Activated T-cell treated with anti-CD3 and anti-CD28 coated beads for 1 hour (primary cell): ENCODE measurements around the gene AMOTL1.
"Not testable (repeated sequence)": the region's sequence is repeated elsewhere in the genome, so short reads cannot be mapped to it uniquely, and the experiment has no call there.

Experiments
- DNase-seq: peaks from one replicate; pipeline ENCODE4 v3.0.0-alpha.2; 2020; ENCODE audit warnings: low read depth

The AMOTL1 gene

DNA sequence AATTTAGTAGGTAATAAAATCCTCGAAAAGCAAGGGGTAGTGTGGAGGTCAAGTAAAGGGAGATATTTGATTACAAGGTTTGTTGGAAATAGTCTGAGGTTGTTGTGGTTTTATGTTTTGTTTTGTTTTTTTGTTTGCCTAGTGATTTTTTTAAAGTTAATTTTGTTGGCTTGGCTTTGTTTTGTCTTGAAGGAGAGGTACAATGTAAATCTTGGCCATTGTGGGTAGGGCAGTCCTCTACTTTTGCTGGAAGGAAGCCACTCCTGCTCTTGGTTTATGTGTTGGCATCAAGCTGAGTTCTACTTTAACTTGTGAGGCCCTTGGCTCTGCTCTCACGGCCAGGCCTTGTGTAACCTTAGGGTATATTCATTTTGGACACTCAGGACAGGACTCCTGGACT, 3.2 kb downstream of the AMOTL1 start:
- no peak for DNase-seq

DNA sequence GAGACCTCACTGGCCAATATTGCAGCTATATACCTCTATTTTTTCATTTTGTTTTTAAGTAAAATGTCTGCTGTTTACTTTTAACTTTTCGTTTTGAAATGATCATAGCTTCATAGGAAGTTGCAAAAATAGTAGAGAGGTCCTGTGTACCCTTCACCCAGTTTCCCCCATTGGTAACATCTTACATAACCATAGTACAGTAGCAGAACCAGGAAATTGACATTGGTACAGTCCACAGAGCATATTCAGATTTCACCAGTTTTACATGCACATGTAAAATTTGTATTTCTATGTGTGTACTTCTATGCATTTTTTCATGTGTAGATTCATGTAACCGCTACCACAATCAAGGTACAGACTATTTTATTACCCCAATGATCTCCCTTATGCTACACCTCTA, 3.8 kb downstream of the AMOTL1 start:
- DNase-seq: no peak

- DNase-seq: no peak
These were observed 5.7 kb downstream of the AMOTL1 start for GRCh38 chr11:94773842-94774241.

DNA sequence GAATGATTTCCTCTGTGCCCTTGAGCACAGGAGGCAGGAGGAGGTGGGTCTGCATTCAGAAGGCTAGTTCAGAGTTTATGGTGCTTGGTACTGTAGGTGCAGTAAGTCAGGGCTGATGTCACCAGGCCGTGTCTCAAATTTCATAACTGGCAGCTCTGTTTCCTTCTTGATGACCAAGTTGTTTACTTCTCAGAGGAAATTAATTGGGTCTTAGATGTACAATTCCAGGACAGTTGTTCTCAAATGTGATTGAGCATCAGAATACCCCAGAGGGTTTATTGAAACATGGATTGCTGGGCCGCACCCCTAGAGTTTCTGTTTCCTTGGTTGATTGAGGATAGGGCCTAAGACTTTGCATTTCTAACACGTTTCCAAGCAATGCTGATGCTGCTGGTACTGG, 6.2 kb downstream of the AMOTL1 start:
- DNase-seq: no peak

GRCh38 chr11:94775567-94776327, 7.6 kb downstream of the AMOTL1 start:
- no peak for DNase-seq

GRCh38 chr11:94776351-94777321, 8.5 kb downstream of the AMOTL1 start:
- DNase-seq: no peak

DNA sequence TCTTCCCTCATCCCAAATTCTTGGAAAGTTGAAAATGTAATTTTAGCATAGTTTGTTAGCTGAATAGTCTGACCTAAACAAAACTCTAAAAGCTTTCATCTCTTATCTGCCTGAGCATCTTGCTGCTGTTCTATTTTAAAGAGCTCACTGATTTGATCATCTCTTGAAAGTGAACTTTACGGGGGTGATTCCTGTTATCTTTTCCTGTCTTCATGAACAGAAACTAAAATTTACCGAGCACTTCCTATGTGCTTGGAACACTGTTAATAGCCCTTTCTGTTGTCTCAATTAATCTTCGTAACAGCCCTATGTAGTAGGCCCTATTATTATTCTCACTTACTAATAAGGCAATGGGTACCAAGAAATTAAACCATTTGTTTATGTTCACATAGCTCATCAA, 12.3 kb downstream of the AMOTL1 start:
- no peak for DNase-seq

DNA sequence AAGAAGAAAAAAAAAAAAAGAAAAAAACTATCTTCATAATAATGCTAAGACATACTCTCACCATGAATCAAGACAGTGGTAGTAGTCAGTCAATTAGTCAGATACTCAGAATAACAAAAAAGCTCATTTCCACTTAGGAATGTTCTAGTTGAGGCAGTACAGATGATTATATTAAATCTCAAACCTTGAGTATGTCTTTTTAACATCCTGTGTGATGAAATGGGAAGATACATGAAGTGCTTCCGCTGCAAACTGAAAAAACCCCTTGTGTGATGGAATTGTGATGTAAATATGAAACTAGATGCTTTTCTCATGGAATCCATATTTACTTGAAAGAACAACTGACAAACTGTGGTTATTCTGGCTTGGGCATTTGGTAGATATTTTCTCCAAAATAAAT, 13.7 kb downstream of the AMOTL1 start:
- no peak for DNase-seq

DNA sequence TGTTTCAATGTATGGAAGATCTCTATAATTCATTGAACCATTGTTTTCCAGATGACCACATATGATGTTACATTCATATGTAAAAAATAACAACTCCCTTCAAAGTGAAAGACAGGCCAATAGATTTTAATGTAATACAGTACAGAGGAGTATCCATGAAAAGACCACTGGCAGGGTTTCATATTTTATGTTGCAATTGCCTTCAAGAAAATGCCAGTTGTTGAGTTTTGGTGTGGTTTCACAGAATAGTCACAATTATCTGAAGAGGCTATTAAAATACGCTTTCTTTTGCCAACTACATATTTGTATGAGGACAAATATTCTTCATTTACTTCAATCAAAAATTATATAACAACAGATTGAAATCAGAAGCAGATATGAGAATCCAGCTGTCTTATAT, 14.3 kb downstream of the AMOTL1 start:
- no peak for DNase-seq

- no peak for DNase-seq
These were observed 16.7 kb downstream of the AMOTL1 start for GRCh38 chr11:94784884-94785283.

GRCh38 chr11:94785509-94785908, 17.4 kb downstream of the AMOTL1 start:
- no peak for DNase-seq

- DNase-seq: no peak
These were observed 18.3 kb downstream of the AMOTL1 start for GRCh38 chr11:94786264-94787126.

- DNase-seq: no peak
These were observed 19.6 kb downstream of the AMOTL1 start for GRCh38 chr11:94787801-94788200.

DNA sequence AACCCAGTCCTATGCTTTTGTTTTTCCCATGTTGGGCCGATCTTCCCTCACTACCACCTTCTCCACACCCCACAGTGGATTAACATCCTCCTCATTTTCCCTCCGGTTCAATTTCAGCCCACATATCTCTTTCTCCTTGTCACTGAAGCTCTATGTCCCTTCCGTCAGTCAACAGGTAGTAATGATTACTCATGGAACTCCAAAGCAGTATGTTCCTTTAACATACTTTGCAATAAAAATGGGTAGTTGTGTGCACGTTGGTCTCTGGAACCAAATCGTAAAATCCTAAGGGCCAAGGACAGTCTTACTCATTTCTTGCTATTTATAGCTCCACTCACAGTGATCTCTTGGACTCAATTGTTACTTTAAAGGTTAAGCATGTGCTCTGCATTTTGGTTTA, 20.2 kb downstream of the AMOTL1 start:
- DNase-seq: no peak

DNA sequence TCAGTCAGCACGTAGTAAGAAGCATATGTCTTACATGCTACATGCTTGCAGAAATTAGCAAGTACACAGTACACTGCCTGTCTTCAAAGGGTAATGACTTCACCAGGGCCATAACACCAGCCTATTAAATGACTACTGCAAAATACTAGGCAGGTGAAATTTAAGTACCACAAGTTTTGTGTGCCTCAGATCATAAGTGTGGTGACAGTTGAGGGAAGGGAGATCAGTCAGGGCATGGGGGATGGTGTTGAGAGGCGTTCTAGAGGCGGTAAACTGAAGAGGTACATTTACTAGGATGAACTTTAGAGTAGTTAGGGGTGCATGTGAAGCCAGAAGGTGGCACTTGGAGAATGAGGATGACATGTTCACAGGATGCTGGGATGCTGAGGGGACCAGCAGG, 22.0 kb downstream of the AMOTL1 start:
- no peak for DNase-seq

- no peak for DNase-seq
These were observed 22.6 kb downstream of the AMOTL1 start for GRCh38 chr11:94790661-94791180.

DNA sequence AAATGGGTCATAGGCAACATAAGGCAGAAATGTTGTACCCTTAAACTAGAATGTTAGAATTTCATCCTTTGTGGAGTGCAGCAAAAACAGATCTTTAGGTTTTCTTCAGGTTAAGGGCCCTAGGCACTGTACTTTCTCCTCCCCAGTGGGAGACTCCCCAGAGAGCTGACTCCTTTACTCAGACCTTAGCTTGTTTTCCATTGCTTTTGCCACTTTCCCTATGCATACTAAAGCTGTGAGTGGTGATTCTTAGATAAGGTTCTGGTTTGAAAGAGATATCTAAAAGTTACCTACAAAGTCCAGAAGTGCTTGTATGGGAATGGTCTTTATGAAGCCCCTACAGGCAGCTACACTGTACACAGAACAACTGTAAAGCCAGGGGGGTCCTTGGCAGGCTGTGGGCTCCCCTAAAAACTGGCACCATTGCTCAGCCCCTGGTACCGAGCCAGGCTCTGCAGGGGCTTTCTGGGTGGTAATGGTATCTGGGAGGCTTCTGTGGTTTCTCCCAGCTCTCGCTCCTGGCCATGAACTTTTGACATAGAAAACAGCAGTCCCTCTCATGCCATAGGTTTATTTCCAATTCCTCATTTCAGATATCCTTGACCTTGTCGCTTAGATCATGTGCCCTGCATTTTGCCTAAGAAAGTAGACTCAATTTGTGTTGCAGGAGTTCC, 23.2 kb downstream of the AMOTL1 start:
- no peak for DNase-seq

DNA sequence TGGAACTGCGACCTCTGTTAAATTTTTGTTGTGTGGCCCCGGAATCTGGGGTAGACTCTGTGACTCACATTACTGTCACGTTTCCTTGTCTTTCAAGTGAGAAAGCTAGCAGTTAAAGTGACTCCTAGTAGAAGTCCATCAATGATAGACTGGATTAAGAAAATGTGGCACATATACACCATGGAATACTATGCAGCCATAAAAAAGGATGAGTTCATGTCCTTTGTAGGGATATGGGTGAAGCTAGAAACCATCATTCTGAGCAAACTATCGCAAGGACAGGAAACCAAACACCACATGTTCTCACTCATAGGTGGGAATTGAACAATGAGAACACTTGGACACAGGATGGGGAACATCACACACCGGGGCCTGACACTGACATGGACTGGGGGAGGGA, 23.8 kb downstream of the AMOTL1 start:
- DNase-seq: not testable (repeated sequence)

- DNase-seq: no peak
These were observed 24.3 kb downstream of the AMOTL1 start for GRCh38 chr11:94792451-94792850.

GRCh38 chr11:94793002-94793401, 24.8 kb downstream of the AMOTL1 start:
- no peak for DNase-seq

DNA sequence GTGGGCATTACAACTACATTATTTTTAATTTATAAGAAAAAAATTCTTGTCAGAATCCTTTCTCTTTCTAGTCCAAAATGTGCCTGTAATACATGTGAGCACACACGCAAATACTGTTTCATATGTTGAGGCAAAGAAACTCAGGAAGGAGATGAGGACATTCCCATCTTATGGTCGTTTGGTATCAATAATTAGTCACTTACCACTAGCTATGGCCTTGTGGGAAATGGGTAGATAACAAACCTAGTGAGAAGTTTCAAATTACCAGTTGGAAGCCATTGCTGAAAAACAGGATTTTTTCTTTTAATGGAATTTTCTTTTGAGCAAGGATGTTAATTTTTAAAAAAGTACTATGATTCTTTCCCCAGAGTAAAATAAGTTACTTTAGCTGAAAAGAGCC, 25.7 kb downstream of the AMOTL1 start:
- DNase-seq: no peak
